IMR-90 (cell line): ENCODE results near the gene SOX8.

Source experiments
- CHD1 ChIP-seq: IDR thresholded peaks from 2 replicates; pipeline ENCODE4 v1.6.1; 2012; ENCODE audit warnings: low read depth, low read length, improper control_type of control experiment
- CTCF ChIP-seq: conservative IDR thresholded peaks from 2 replicates; pipeline ENCODE4 v1.5.1; 2012; ENCODE audit warnings: mild to moderate bottlenecking, low read depth, low read length, improper control_type of control experiment
- FOS ChIP-seq: fragments of 150-350 bp; IDR thresholded peaks from 2 replicates; pipeline ENCODE4 v1.6.1; 2016; ENCODE audit warnings: low read depth, low read length
- NFE2L2 ChIP-seq: fragments of 150-350 bp; IDR thresholded peaks from 2 replicates; pipeline ENCODE4 v1.6.1; 2016; ENCODE audit warnings: low read depth, mild to moderate bottlenecking, low read length
- POLR2A ChIP-seq: IDR thresholded peaks from 2 replicates; pipeline ENCODE4 v1.6.1; 2012; ENCODE audit warnings: mild to moderate bottlenecking, low read depth, low read length
- RAD21 ChIP-seq: IDR thresholded peaks from 2 replicates; pipeline ENCODE4 v1.6.1; 2012; ENCODE audit warnings: low read length, improper control_type of control experiment
- RFX5 ChIP-seq: IDR thresholded peaks from 2 replicates; pipeline ENCODE4 v1.8.0; 2012; ENCODE audit warnings: low read depth, mild to moderate bottlenecking, low read length, moderate library complexity

GRCh38 chr16:997440-998051 is 16.0 kb downstream of the SOX8 start:
- TF ChIP-seq FOS: no peak
- TF ChIP-seq CHD1: no peak
- TF ChIP-seq RFX5: no peak
- no peak for TF ChIP-seq POLR2A
- no peak for TF ChIP-seq CTCF
- no peak for TF ChIP-seq RAD21
- no peak for TF ChIP-seq NFE2L2
